ENCODE results near the gene PPM1F. TPM values are rescaled to one million over a fixed set of nuclear protein-coding genes. Genes with fewer than 3 reads are reported as not detected.

The PPM1F gene
- total RNA-seq, 1 experiment from 2014 or later: 21.1 TPM

DNA sequence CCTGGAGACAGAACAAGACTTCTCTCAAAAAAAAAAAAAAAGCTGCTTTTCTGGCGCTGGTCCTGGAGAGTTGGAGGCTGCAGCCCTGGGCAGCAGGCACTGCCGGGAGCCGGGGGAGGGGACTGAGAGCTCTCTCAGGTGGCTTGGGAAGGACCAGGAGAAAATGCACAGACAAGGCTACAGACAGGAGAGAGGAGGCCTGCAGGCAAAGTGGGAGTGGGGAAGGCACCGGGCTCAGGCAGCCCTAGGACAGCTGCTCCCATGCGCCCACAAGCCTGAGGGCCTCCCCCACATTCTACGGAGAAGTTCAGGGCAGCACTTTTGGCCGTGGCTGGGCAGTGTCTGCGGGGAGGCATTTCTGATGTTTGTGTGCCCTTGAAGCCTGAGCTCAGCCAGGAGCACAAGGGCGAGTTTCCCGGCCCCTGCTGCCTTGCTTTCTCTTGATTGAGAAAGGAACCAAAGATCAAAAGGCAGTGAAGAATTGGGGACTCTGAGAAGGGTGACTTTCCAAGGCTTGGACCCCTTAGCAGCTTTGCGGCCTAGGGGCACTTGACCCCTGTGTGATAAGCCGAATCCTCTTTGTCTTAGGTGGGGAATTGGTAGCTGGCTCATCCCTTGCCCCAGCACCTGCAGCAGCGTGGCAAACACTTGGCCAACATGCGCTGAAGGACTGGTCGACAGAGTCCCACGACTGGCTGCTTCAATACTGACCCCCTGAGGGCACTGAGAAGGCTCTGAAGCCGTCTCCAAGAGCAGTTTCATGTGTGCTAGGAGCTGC is 35.3 kb downstream of the PPM1F start:
- H3K27me3 ChIP-seq (ENCODE audit: insufficient read depth, low read length): no peaks in the 10 kb centered on the region
- no peak overlapping the region for H3K9ac ChIP-seq (ENCODE audit: extremely low read depth, insufficient read length, low read length)
- H4K20me1 ChIP-seq (ENCODE audit: control insufficient read depth, insufficient read depth, insufficient read length): no peaks in the 10 kb centered on the region
- H3K79me2 ChIP-seq (ENCODE audit: insufficient read depth, low read length): no peaks in the 10 kb centered on the region
- DNase-seq: no peak
- no peak overlapping the region for H4K8ac ChIP-seq (replicated peaks; ENCODE audit: insufficient read length, low read depth, low read length)
- H3K4me1 ChIP-seq (ENCODE audit: insufficient read depth, low read length): peaks cover 8% of the 10 kb centered on the region; the same call in 1 of the 2 replicates
- H3K4ac ChIP-seq (ENCODE audit: low read depth, low read length): no peak overlapping the region
- Mint-ChIP-seq H3K27me3 (ENCODE audit: low read depth) (peaks cover 6% of the 10 kb centered on the region), H3K27ac (peak overlapping the region; percentile 8 to 88 (median 81); a peak in 3 of 7 replicates), H3K9me3 (no peaks in the 10 kb centered on the region), H3K36me3 (ENCODE audit: insufficient read depth in 1 of 3, low read depth in 3 of 3) (no peaks in the 10 kb centered on the region), H3K4me1 (peaks cover 47 to 52% of the 10 kb centered on the region in 2 experiments), H3K4me3 (no peak overlapping the region; a peak in 1 of 5 replicates)
- no peak overlapping the region for H3K23ac ChIP-seq (ENCODE audit: insufficient read length, low read depth, low read length)
- H3K27ac ChIP-seq (ENCODE audit: insufficient read length, low read depth, low read length): no peak overlapping the region
- no peak overlapping the region for H4K91ac ChIP-seq (ENCODE audit: insufficient read length, low read depth, low read length)
- no peak overlapping the region for H4K5ac ChIP-seq (ENCODE audit: insufficient read length, low read depth, low read length)
- H2BK120ac ChIP-seq (ENCODE audit: low read depth, low read length, poor library complexity, severe bottlenecking): no peak overlapping the region
- no peak overlapping the region for H3K18ac ChIP-seq (ENCODE audit: insufficient read length, low read depth, low read length)
- no peak for TF ChIP-seq CTCF (conservative IDR thresholded peaks at IDR 0.05)
- no peaks in the 10 kb centered on the region for H3K9me3 ChIP-seq (ENCODE audit: control insufficient read depth, low read depth, low read length)
- no peak overlapping the region for H2BK12ac ChIP-seq (ENCODE audit: insufficient read length, low read depth, low read length)
- no peak overlapping the region for H2AK5ac ChIP-seq (ENCODE audit: insufficient read length, low read length)
- H2BK5ac ChIP-seq (ENCODE audit: insufficient read length, low read length): no peak overlapping the region
- no peaks in the 10 kb centered on the region for H3K79me1 ChIP-seq (ENCODE audit: insufficient read depth, low read depth, low read length, poor library complexity, severe bottlenecking)
- no peak overlapping the region for H2BK20ac ChIP-seq (ENCODE audit: low read depth, low read length, poor library complexity, severe bottlenecking)
- H3K14ac ChIP-seq (ENCODE audit: insufficient read depth, low read length): no peak overlapping the region
- H2AFZ ChIP-seq (ENCODE audit: low read length): no peak overlapping the region
- no peaks in the 10 kb centered on the region for H3K23me2 ChIP-seq (ENCODE audit: insufficient read length, low read depth, low read length, poor library complexity, severe bottlenecking)
- no peak overlapping the region for H2BK15ac ChIP-seq (ENCODE audit: low read depth, low read length)
- no CpG with 5 or more reads among the region's 17 CpGs for WGBS (ENCODE audit: extremely low coverage, insufficient read length, low lambda C conversion rate)
- H3T11ph ChIP-seq (ENCODE audit: low read length): no peak overlapping the region
- H3K4me2 ChIP-seq (ENCODE audit: insufficient read depth, insufficient read length, low read length): no peak overlapping the region
- H3K56ac ChIP-seq (ENCODE audit: insufficient read length, low read depth, low read length): no peak overlapping the region

All from H9 (cell line).